M059J (cell line): ENCODE results near the gene CRYBG2. TPM values are rescaled to one million over a fixed set of nuclear protein-coding genes. Genes with fewer than 3 reads are reported as not detected.

Experiments used
- DNase-seq: peaks from one replicate; pipeline ENCODE4 v3.0.0-alpha.2; 2012; ENCODE audit warnings: low read depth
- total RNA-seq: library from RNA; depleted of rRNA; stranded (reverse); fragments of >200 nt; shearing (Covaris generic); gene quantifications from 2 replicates; pipeline ENCODE4 v1.2.3, GENCODE V29; 2014

Gene CRYBG2
- total RNA-seq, 1 experiment from 2014 or later, result 2.0 TPM

GRCh38 chr1:26372039-26372438 is 18.1 kb upstream of the CRYBG2 start:
- peak; percentile 75 for DNase-seq

GRCh38 chr1:26370591-26371382 is 16.9 kb upstream of the CRYBG2 start:
- DNase-seq, result no peak

- no peak for DNase-seq
Measured at GRCh38 chr1:26368486-26368885, 14.6 kb upstream of the CRYBG2 start.

GRCh38 chr1:26368006-26368405 is 14.1 kb upstream of the CRYBG2 start:
- no peak for DNase-seq

GRCh38 chr1:26367441-26367840 is 13.5 kb upstream of the CRYBG2 start:
- DNase-seq, result no peak

GRCh38 chr1:26364956-26365355 is 11.0 kb upstream of the CRYBG2 start:
- no peak for DNase-seq

GRCh38 chr1:26363549-26364448 is 9.9 kb upstream of the CRYBG2 start:
- DNase-seq, result peak; percentile 76

- no peak for DNase-seq
Measured at GRCh38 chr1:26362331-26362730, 8.4 kb upstream of the CRYBG2 start.

- DNase-seq, result no peak
Measured at GRCh38 chr1:26361605-26362122, 7.7 kb upstream of the CRYBG2 start.

GRCh38 chr1:26360807-26361604 is 7.1 kb upstream of the CRYBG2 start:
- no peak for DNase-seq

GRCh38 chr1:26359981-26360806 is 6.3 kb upstream of the CRYBG2 start:
- DNase-seq, result no peak

- peak; percentile 46 for DNase-seq
Measured at GRCh38 chr1:26358411-26359384, 4.8 kb upstream of the CRYBG2 start.

GRCh38 chr1:26357121-26357602 is 3.2 kb upstream of the CRYBG2 start:
- DNase-seq, result no peak

- DNase-seq, result no peak
Measured at GRCh38 chr1:26356106-26356505, 2.2 kb upstream of the CRYBG2 start.

- DNase-seq, result no peak
Measured at GRCh38 chr1:26354972-26355371, 1.0 kb upstream of the CRYBG2 start.

GRCh38 chr1:26353210-26353859 is 595 bp downstream of the CRYBG2 start:
- DNase-seq, result peak; percentile 46

- peak; percentile 81 for DNase-seq
Measured at GRCh38 chr1:26352338-26352679, 1.6 kb downstream of the CRYBG2 start.

- peak; percentile 96 for DNase-seq
Measured at GRCh38 chr1:26351590-26352337, 2.2 kb downstream of the CRYBG2 start.
